HEK293 (cell line): ENCODE data around the gene UNC119.

Experiments
- ATF2 ChIP-seq: fragments of 450-650 bp; formaldehyde crosslinking; IDR thresholded peaks from 2 replicates; pipeline ENCODE4 v1.5.1; 2016; ENCODE audit warnings: missing biosample characterization, missing genetic modification characterization, low read depth
- FEZF1 ChIP-seq: fragments of 450-650 bp; formaldehyde crosslinking; IDR thresholded peaks from 2 replicates; pipeline ENCODE4 v1.5.1; 2016; ENCODE audit warnings: missing biosample characterization, missing genetic modification characterization
- KLF10 ChIP-seq: fragments of 450-650 bp; IDR thresholded peaks from 2 replicates; pipeline ENCODE4 v1.5.1; 2018; ENCODE audit warnings: missing biosample characterization, mild to moderate bottlenecking, missing genetic modification characterization
- KLF9 ChIP-seq: fragments of 450-650 bp; formaldehyde crosslinking; IDR thresholded peaks from 2 replicates; pipeline ENCODE4 v1.5.1; 2016; ENCODE audit warnings: missing biosample characterization, missing genetic modification characterization, low read depth
- OVOL3 ChIP-seq: fragments of 450-650 bp; formaldehyde crosslinking; IDR thresholded peaks from 2 replicates; pipeline ENCODE4 v1.5.1; 2016; ENCODE audit warnings: missing biosample characterization, missing genetic modification characterization
- SP2 ChIP-seq: fragments of 450-650 bp; formaldehyde crosslinking; IDR thresholded peaks from 2 replicates; pipeline ENCODE4 v1.5.1; 2016; ENCODE audit warnings: missing biosample characterization, missing genetic modification characterization
- SP7 ChIP-seq: fragments of 450-650 bp; formaldehyde crosslinking; IDR thresholded peaks from 2 replicates; pipeline ENCODE4 v1.5.1; 2016; ENCODE audit warnings: missing biosample characterization, missing genetic modification characterization
- ZBTB48 ChIP-seq: fragments of 450-650 bp; formaldehyde crosslinking; IDR thresholded peaks from 2 replicates; pipeline ENCODE4 v1.5.1; 2016; ENCODE audit warnings: missing biosample characterization, missing genetic modification characterization
- ZFP3 ChIP-seq: fragments of 450-650 bp; formaldehyde crosslinking; IDR thresholded peaks from 2 replicates; pipeline ENCODE4 v1.5.1; 2016; ENCODE audit warnings: low read depth, missing biosample characterization, missing genetic modification characterization
- ZFP69B ChIP-seq: fragments of 450-650 bp; formaldehyde crosslinking; IDR thresholded peaks from 2 replicates; pipeline ENCODE4 v1.5.1; 2016; ENCODE audit warnings: missing biosample characterization, missing genetic modification characterization
- ZNF140 ChIP-seq: fragments of 450-650 bp; formaldehyde crosslinking; IDR thresholded peaks from 2 replicates; pipeline ENCODE4 v1.5.1; 2016; ENCODE audit warnings: missing biosample characterization, missing genetic modification characterization
- ZNF18 ChIP-seq: fragments of 450-650 bp; formaldehyde crosslinking; IDR thresholded peaks from 2 replicates; pipeline ENCODE4 v1.5.1; 2016; ENCODE audit warnings: missing biosample characterization, missing genetic modification characterization
- ZNF184 ChIP-seq: fragments of 450-650 bp; IDR thresholded peaks from 2 replicates; pipeline ENCODE4 v1.5.1; 2018; ENCODE audit warnings: missing biosample characterization, mild to moderate bottlenecking, missing genetic modification characterization
- ZNF2 ChIP-seq: fragments of 450-650 bp; formaldehyde crosslinking; IDR thresholded peaks from 2 replicates; pipeline ENCODE4 v1.5.1; 2016; ENCODE audit warnings: missing biosample characterization, missing genetic modification characterization
- ZNF23 ChIP-seq: fragments of 450-650 bp; formaldehyde crosslinking; IDR thresholded peaks from 2 replicates; pipeline ENCODE4 v1.5.1; 2016; ENCODE audit warnings: missing biosample characterization, missing genetic modification characterization, borderline replicate concordance
- ZNF280C ChIP-seq: fragments of 450-650 bp; formaldehyde crosslinking; IDR thresholded peaks from 2 replicates; pipeline ENCODE4 v1.5.1; 2016; ENCODE audit warnings: missing biosample characterization, missing genetic modification characterization
- ZNF280D ChIP-seq: fragments of 450-650 bp; formaldehyde crosslinking; IDR thresholded peaks from 2 replicates; pipeline ENCODE4 v1.5.1; 2016; ENCODE audit warnings: missing biosample characterization, missing genetic modification characterization
- ZNF324 ChIP-seq: fragments of 450-650 bp; formaldehyde crosslinking; IDR thresholded peaks from 2 replicates; pipeline ENCODE4 v1.5.1; 2016; ENCODE audit warnings: missing biosample characterization, missing genetic modification characterization
- ZNF398 ChIP-seq: fragments of 450-650 bp; formaldehyde crosslinking; IDR thresholded peaks from 2 replicates; pipeline ENCODE4 v1.5.1; 2017; ENCODE audit warnings: missing biosample characterization, missing genetic modification characterization
- ZNF433 ChIP-seq: fragments of 450-650 bp; formaldehyde crosslinking; IDR thresholded peaks from 2 replicates; pipeline ENCODE4 v1.5.1; 2016; ENCODE audit warnings: missing biosample characterization, missing genetic modification characterization, low read depth
- ZNF555 ChIP-seq: fragments of 450-650 bp; formaldehyde crosslinking; conservative IDR thresholded peaks from 2 replicates; pipeline ENCODE4 v1.5.1; 2017; ENCODE audit warnings: missing biosample characterization, mild to moderate bottlenecking, missing genetic modification characterization, inconsistent platforms
- ZNF600 ChIP-seq: fragments of 450-650 bp; formaldehyde crosslinking; IDR thresholded peaks from 2 replicates; pipeline ENCODE4 v1.5.1; 2016; ENCODE audit warnings: missing biosample characterization, missing genetic modification characterization
- ZNF692 ChIP-seq: fragments of 450-650 bp; formaldehyde crosslinking; IDR thresholded peaks from 2 replicates; pipeline ENCODE4 v1.5.1; 2016; ENCODE audit warnings: missing biosample characterization, missing genetic modification characterization
- ZNF704 ChIP-seq: fragments of 450-650 bp; formaldehyde crosslinking; IDR thresholded peaks from 2 replicates; pipeline ENCODE4 v1.5.1; 2016; ENCODE audit warnings: missing biosample characterization, missing genetic modification characterization
- ZNF747 ChIP-seq: fragments of 450-650 bp; formaldehyde crosslinking; IDR thresholded peaks from 2 replicates; pipeline ENCODE4 v1.5.1; 2016; ENCODE audit warnings: missing biosample characterization, missing genetic modification characterization
- ZNF777 ChIP-seq: fragments of 450-650 bp; formaldehyde crosslinking; IDR thresholded peaks from 2 replicates; pipeline ENCODE4 v1.5.1; 2017; ENCODE audit warnings: missing biosample characterization, missing genetic modification characterization, borderline replicate concordance
- ZNF843 ChIP-seq: fragments of 450-650 bp; formaldehyde crosslinking; IDR thresholded peaks from 2 replicates; pipeline ENCODE4 v1.5.1; 2016; ENCODE audit warnings: missing biosample characterization, missing genetic modification characterization

The UNC119 gene

GRCh38 chr17:28552176-28552999 is at the start of gene UNC119 (continued):
- TF ChIP-seq ZNF555 (tag by site-specific recombination) (no peak), KLF10 (peak; percentile 54; the same call in 1 of the 2 replicates), ZNF692 (tag by site-specific recombination) (peak; percentile 80), ZNF843 (no peak), ZNF398 (tag by site-specific recombination) (peak; percentile 32), ZNF184 (tag by site-specific recombination) (no peak), ZNF280D (tag by site-specific recombination) (no peak), ZNF704 (tag by site-specific recombination) (no peak), SP7 (peak; percentile 28; the same call in 1 of the 2 replicates), ZNF777 (no peak), ZNF2 (no peak), KLF9 (tag by site-specific recombination) (peak; percentile 54; the same call in 1 of the 2 replicates), ZNF23 (tag by site-specific recombination) (no peak), ZBTB48 (no peak), ZNF18 (tag by site-specific recombination) (no peak), ZFP3 (no peak), ZFP69B (peak; percentile 51; the same call in 1 of the 2 replicates), ZNF433 (tag by site-specific recombination) (no peak), ATF2 (tag by site-specific recombination) (no peak), FEZF1 (no peak), ZNF747 (tag by site-specific recombination) (no peak), ZNF600 (tag by site-specific recombination) (0 out of 2 replicates have a peak, but pooled peaks have one; percentile 15), ZNF324 (no peak), ZNF140 (tag by site-specific recombination) (no peak), ZNF280C (no peak), OVOL3 (tag by site-specific recombination) (no peak), SP2 (tag by site-specific recombination) (peak; percentile 70)
